Measurements from ENCODE around the gene TMEM204.

Gene TMEM204

DNA sequence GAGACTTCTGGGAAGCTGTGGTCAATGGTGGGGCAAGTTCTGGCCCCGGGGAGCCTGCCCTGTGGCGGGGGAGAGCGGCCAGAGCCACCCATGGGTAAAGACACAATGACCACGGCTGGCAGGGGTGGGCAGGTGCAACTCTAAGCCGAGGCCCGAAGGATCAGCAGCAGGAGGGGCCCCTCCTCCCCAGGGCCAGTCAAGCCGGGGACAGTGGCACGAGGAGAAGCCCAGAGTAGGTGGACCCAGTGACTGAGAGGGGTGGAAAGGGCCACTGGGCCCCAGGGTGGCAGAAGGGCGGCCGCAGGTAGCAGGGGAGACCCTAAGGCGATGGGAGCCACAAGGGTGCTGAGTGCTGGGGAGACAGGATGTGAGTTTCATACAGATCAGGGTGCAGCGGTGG, 17.7 kb downstream of the TMEM204 start:
- TF ChIP-seq CREB1 (IDR thresholded peaks at IDR 0.05; ENCODE audit: low read depth) = no peak
- TF ChIP-seq, protein P1, sequence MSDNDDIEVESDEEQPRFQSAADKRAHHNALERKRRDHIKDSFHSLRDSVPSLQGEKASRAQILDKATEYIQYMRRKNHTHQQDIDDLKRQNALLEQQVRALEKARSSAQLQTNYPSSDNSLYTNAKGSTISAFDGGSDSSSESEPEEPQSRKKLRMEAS (IDR thresholded peaks at IDR 0.05) = no peak
- no peak for TF ChIP-seq RAD21 (IDR thresholded peaks at IDR 0.05; ENCODE audit: low read depth)
- TF ChIP-seq EGR1 (IDR thresholded peaks at IDR 0.05) = no peak
- no peak for TF ChIP-seq CEBPB (IDR thresholded peaks at IDR 0.05)
- no peak for TF ChIP-seq TAF1 (IDR thresholded peaks at IDR 0.05; ENCODE audit: low read depth)
- TF ChIP-seq, protein P2, sequence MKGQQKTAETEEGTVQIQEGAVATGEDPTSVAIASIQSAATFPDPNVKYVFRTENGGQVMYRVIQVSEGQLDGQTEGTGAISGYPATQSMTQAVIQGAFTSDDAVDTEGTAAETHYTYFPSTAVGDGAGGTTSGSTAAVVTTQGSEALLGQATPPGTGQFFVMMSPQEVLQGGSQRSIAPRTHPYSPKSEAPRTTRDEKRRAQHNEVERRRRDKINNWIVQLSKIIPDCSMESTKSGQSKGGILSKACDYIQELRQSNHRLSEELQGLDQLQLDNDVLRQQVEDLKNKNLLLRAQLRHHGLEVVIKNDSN (IDR thresholded peaks at IDR 0.05) = no peak
- TF ChIP-seq FOXM1 (IDR thresholded peaks at IDR 0.05; ENCODE audit: borderline replicate concordance, low read depth) = no peak
- no peak for TF ChIP-seq ZBTB7A (IDR thresholded peaks at IDR 0.05; ENCODE audit: low read depth)
- TF ChIP-seq, protein P3, sequence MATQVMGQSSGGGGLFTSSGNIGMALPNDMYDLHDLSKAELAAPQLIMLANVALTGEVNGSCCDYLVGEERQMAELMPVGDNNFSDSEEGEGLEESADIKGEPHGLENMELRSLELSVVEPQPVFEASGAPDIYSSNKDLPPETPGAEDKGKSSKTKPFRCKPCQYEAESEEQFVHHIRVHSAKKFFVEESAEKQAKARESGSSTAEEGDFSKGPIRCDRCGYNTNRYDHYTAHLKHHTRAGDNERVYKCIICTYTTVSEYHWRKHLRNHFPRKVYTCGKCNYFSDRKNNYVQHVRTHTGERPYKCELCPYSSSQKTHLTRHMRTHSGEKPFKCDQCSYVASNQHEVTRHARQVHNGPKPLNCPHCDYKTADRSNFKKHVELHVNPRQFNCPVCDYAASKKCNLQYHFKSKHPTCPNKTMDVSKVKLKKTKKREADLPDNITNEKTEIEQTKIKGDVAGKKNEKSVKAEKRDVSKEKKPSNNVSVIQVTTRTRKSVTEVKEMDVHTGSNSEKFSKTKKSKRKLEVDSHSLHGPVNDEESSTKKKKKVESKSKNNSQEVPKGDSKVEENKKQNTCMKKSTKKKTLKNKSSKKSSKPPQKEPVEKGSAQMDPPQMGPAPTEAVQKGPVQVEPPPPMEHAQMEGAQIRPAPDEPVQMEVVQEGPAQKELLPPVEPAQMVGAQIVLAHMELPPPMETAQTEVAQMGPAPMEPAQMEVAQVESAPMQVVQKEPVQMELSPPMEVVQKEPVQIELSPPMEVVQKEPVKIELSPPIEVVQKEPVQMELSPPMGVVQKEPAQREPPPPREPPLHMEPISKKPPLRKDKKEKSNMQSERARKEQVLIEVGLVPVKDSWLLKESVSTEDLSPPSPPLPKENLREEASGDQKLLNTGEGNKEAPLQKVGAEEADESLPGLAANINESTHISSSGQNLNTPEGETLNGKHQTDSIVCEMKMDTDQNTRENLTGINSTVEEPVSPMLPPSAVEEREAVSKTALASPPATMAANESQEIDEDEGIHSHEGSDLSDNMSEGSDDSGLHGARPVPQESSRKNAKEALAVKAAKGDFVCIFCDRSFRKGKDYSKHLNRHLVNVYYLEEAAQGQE (IDR thresholded peaks at IDR 0.05; ENCODE audit: low read depth) = no peak
- TF ChIP-seq NFIC (IDR thresholded peaks at IDR 0.05) = no peak

DNA sequence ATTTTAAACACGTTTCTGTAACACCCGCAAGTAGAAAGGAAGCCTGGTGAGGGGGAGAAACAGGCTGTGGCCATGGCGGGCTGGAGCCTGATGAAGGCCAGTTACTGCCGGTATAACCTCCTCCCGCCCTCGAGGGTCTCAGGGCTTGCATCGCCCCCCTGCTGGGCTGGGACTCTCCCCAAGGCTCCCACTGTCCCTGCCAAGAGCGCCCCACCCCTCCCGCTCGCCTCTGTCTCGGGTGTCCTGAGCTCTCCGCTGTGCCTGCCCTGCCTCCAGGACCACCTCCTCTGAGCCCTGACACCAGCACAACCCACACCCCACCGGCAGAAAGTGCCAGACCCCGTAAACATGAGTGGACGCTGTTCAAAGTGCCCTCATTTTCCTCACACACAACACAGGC, 18.7 kb downstream of the TMEM204 start:
- TF ChIP-seq TEAD4 (IDR thresholded peaks at IDR 0.05) (no peak), RAD21 (IDR thresholded peaks at IDR 0.05; ENCODE audit: low read depth) (no peak), EP300 (IDR thresholded peaks at IDR 0.05; ENCODE audit: borderline replicate concordance) (no peak), CEBPB (IDR thresholded peaks at IDR 0.05) (no peak), TCF12 (IDR thresholded peaks at IDR 0.05; ENCODE audit: low read depth) (no peak), CREB1 (IDR thresholded peaks at IDR 0.05; ENCODE audit: low read depth) (no peak), FOXM1 (IDR thresholded peaks at IDR 0.05; ENCODE audit: borderline replicate concordance, low read depth) (no peak), NFIC (IDR thresholded peaks at IDR 0.05) (no peak), ZBTB7A (IDR thresholded peaks at IDR 0.05; ENCODE audit: low read depth) (no peak), EGR1 (IDR thresholded peaks at IDR 0.05) (no peak), TAF1 (IDR thresholded peaks at IDR 0.05; ENCODE audit: low read depth) (no peak), YY1 (IDR thresholded peaks at IDR 0.05; ENCODE audit: low read depth) (no peak)
- TF ChIP-seq, protein P2 (IDR thresholded peaks at IDR 0.05) = no peak
- TF ChIP-seq, protein P1 (IDR thresholded peaks at IDR 0.05) = no peak
- TF ChIP-seq, protein P3 (IDR thresholded peaks at IDR 0.05; ENCODE audit: low read depth) = no peak

DNA sequence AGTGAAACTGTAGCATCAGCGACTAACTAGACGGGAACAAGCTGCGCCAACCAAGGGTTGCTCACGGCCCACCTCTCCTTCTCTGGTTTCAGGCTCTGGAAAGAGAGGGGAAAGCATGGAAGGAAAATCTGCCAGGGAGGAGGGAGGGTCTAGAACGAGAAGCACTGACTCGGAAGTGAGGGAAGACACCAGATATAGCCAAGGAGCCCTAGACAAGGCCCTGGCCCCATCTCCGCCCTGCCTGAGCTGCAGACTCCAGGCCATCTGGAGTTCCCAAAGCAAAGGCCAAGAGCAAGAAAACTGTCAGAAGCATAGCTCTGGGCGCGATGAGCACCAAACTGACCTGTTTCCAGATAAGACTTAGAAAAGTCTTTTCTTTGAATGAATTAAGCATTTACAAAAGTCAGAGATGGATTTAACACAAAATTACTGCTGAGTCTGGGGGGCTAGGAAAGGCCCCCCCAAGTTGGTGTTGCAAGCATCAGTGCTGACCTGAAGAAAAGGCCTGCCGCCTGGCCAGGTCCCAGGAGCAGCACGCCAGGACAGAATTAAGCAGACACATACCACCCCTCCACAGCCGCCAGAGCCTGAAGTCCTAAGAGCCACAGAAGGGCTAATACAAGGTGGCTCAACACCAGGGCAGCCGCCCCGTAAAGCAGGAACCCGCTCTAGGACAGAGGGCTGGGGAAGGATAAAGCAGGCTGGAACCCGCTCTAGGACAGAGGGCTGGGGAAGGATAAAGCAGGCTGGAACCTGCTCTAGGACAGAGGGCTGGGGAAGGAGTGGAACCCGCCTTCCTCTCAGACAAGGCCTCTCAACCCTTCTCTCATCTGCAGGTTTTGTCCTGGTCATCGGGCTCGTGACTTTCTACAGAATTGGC, 20.7 kb downstream of the TMEM204 start:
- TF ChIP-seq TEAD4 (IDR thresholded peaks at IDR 0.05) = no peak
- no peak for TF ChIP-seq YY1 (IDR thresholded peaks at IDR 0.05; ENCODE audit: low read depth)
- TF ChIP-seq, protein P1 (IDR thresholded peaks at IDR 0.05) = no peak
- no peak for TF ChIP-seq CREB1 (IDR thresholded peaks at IDR 0.05; ENCODE audit: low read depth)
- TF ChIP-seq, protein P2 (IDR thresholded peaks at IDR 0.05) = no peak
- no peak for TF ChIP-seq ZBTB7A (IDR thresholded peaks at IDR 0.05; ENCODE audit: low read depth)
- TF ChIP-seq RAD21 (IDR thresholded peaks at IDR 0.05; ENCODE audit: low read depth) = no peak
- no peak for TF ChIP-seq TCF12 (IDR thresholded peaks at IDR 0.05; ENCODE audit: low read depth)
- TF ChIP-seq EP300 (IDR thresholded peaks at IDR 0.05; ENCODE audit: borderline replicate concordance) = no peak
- TF ChIP-seq TAF1 (IDR thresholded peaks at IDR 0.05; ENCODE audit: low read depth) = no peak
- TF ChIP-seq, protein P3 (IDR thresholded peaks at IDR 0.05; ENCODE audit: low read depth) = no peak
- no peak for TF ChIP-seq FOXM1 (IDR thresholded peaks at IDR 0.05; ENCODE audit: borderline replicate concordance, low read depth)

Measured in Ishikawa (cell line).